ENCODE results near the gene LAD1.

LAD1 gene

DNA sequence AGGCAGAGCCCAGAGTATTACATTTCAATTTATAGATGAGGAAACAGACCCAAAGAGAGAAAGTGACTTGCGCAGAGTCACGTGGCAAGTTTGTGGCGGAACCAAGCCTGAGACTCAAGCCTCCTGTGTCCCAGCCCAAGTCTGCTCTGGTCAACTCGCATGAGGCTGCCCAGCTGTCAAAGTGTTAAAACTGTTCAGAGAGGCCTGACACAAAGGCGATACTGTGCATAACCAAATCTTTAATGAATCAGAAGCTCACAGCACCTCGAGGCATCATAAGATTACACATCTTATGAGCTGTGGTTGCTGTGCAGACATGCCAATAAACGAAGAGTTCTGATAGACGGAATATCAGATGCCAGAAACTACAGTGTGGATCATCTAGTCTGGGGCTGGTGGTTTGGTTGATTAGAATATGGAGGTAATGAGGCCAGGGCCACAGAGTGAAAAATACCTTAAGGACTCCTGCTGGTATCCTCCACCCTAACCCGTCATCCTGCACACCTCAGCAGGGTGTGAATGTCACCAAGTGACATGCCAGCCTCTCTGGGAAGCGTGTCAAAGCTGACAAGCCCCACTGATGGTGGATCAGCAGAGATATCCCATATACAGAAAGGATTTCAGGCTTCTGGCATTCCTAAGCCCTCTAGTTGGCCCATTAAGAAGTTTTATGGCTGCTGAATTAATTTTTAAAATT lies 63.8 kb downstream of the LAD1 start:
- in situ Hi-C loops (cut with MboI; ENCODE audit: low pct_unique_long_range_greater_than_20kb, low sequenced_read_pairs) = no loop called here
- no peak for DNase-seq

- in situ Hi-C loops (cut with MboI; ENCODE audit: low pct_unique_long_range_greater_than_20kb, low sequenced_read_pairs) = no loop called here
These were observed 64.6 kb downstream of the LAD1 start for GRCh38 chr1:201334325-201335173.

GRCh38 chr1:201332616-201333335 lies 66.3 kb downstream of the LAD1 start:
- no peak for DNase-seq
- in situ Hi-C loops (cut with MboI; ENCODE audit: low pct_unique_long_range_greater_than_20kb, low sequenced_read_pairs) = no loop called here

More at GRCh38 chr1:201334325-201335173, 64.6 kb downstream of the LAD1 start:
- no peak for DNase-seq

DNA sequence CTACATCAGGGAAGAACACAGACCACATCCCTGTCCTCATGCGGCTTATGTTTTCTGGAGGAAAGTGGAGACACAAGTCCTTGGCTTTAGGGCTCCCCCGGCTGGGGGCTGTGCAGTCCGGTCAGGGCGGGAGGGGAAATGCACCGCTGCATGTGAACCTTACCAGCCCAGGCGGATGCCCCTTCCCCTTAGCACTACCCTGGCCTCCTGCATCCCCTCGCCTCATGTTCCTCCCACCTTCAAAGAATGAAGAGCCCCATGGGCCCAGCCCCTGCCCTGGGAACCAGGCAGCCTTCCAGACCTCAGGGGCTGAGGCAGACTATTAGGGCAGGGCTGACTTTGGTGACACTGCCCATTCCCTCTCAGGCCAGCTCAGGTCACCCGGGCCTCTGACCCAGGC lies 67.1 kb downstream of the LAD1 start:
- in situ Hi-C loops (cut with MboI; ENCODE audit: low pct_unique_long_range_greater_than_20kb, low sequenced_read_pairs) = no loop called here
- DNase-seq = no peak

GRCh38 chr1:201331166-201331565 lies 68.0 kb downstream of the LAD1 start:
- no peak for DNase-seq

More at GRCh38 chr1:201331166-201331565, 68.0 kb downstream of the LAD1 start:
- in situ Hi-C loops (cut with MboI; ENCODE audit: low pct_unique_long_range_greater_than_20kb, low sequenced_read_pairs) = no loop called here

Data from KBM-7 (cell line).